GM18511 (cell line): ENCODE results near the gene TMPRSS4.

Experiments used
- ATAC-seq: cut with Tn5 transposase; IDR thresholded peaks from one replicate; pipeline ENCODE4 v1.9.1; 2021; ENCODE audit warnings: mild to moderate bottlenecking, moderate library complexity; ENCODE audit not compliant: unreplicated experiment

The TMPRSS4 gene

DNA sequence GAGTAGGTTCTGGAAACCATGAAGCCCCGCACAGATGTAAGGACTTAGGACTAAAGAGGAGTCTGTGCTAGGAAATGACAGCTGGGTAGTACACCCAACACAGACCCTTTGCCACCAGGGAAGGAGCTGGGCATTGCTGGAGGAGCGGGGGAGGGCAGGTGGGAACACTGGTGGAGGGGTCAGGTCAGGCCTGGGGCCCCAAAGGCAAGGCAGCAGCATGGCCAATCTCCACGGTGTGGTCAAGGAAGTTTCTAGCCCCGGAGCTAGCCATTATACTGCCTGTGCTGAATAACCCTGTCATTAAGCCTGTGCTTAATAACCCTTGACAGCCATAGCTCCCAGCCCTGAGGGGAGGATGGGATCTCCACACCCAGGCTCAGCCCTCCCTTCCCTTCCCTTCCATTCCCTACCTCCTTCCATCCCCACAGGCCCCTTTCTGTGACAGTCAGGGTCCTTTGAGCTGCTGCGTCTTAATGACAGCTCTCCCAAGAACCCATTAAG is 2.1 kb downstream of the TMPRSS4 start:
- no peak for ATAC-seq

DNA sequence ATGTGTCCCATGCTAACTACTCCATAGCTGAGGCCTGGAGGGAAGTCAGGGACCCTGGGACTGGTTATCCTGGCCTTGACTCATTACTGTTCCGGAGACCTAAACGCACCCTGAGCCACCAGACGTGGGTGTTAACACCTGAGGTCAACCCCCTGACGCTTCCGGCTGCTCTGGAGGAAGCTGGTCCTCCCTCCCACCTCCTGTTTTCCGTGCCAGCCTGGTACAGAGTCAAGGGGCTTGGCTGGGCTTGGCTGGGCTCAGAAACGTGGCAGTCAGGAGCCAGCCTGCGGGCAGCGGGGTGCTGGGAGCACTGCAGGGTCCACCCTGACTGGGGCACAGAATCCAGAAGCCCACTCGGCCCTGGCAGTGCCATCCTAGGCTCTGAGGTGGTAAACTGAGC is 2.6 kb downstream of the TMPRSS4 start:
- no peak for ATAC-seq

DNA sequence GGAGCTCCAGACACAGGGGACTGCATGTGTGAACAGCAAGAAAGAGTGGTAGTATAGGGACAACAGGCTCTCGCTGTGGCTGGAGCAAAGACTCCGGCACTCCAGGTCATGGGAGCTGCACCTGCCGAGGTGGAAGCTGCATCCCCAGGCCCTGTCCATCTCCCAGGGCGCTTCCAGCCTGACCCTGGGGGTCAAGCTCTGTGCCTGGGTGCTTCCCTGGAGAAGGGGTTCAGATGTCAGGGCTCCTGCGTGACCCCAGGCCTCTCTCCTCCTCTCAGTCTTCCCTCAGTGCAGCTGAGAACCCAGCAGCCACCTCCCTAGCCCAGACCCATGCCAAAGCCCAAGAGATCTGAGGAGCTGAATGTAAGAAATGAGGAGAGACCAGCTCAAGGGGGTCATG is 3.4 kb downstream of the TMPRSS4 start:
- ATAC-seq: no peak

DNA sequence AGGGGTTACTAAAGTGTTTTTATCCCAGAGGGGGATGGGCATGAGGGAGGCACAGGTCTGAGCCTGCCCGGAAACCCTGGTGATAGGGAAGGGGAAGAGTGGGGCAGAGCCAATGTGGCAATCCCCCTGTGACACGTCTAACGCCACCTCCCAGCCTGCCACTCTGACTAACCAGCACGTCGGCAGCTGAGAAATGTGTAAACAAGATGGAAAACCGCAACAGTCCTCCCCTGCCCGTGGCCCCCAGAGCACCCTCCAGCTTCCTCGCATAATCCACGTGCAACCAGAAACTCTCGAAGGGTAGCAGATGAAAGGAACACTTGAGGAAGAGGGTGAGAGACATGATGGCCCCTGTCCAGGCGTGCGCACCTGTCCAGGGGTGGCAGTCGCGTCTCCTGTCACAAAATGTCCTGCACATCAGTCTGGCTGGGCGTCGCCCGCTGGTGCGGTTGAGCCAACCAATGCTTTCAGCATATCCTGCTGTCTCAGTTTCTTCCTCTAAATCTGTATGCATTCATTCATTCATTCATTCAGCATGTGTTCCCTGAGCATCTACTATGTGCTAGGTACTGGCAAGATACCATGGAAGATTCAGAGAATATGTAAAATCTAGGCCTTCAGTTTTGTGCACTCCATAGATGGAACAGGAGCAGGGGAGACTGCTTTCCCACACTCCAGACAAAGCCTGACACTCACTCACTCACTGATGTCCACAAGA is 4.5 kb downstream of the TMPRSS4 start:
- no peak for ATAC-seq

DNA sequence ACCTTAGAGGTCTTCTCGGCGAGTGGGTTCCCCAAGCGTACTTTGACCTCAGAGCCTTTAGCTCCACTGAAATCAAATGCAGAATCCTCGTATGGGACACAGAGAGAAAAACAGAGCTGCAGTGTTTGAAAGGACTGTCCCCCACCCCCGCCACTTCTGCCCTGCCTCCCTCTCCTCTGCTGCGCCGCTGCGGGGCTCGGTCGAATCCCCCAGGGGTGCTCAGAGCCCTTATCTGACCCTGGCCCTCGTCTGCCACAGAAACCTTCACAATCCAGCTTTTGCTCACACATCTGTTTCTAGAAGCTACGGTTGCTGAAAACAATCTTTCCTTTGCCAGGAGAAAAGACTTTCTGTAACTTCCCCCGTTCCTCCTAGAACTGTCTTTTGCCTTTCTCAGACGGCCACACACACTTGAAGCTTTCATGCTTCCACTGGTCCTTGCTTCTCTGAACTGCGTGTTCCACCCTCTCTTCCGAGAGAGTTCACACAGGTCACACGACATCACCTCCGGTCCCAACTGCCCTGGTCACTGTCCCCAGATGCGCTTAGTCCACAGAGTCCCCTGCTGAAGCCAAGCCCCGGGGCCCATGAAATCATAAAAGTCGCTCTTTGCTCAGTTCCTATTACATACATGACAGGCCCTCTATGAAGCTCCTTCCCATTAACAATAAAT is 6.1 kb downstream of the TMPRSS4 start:
- no peak for ATAC-seq

DNA sequence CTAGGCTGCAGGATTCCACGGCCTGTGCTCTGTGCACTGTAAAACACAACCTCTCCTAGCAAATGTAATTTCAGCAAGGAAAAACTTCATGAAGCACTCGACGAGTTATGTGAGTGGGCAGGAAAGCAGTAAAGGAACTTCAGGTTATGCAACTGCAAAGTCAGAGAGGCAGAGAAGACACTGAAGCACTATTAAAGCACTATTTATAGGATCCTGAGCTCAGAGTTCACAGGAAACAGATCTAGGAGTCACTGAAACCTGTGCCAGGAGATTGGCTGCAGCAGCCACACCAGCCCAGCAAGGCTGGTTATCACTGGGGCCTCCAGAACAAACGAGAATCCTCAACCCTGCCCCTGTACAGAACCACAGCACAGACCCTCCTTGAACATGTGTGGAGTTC is 7.4 kb downstream of the TMPRSS4 start:
- ATAC-seq: no peak

DNA sequence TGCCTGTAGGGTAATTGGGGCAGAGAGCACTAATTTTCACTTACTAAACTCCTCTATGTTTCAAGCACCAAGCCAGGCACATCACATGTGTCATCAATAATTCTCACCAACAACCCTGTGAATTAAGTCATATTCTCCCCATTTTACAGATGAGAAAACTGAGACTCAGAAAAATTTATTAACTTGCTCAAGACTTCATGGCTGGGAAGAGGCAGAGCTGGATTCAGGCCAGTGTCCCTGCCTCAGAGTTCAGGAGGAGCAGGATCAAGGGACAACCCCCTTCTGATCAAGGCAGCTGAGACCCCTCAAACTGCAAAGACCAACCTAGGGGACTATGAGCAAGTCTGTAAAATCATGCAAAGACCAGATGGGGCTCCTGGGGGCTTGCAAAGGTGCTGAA is 7.8 kb downstream of the TMPRSS4 start:
- ATAC-seq: no peak

DNA sequence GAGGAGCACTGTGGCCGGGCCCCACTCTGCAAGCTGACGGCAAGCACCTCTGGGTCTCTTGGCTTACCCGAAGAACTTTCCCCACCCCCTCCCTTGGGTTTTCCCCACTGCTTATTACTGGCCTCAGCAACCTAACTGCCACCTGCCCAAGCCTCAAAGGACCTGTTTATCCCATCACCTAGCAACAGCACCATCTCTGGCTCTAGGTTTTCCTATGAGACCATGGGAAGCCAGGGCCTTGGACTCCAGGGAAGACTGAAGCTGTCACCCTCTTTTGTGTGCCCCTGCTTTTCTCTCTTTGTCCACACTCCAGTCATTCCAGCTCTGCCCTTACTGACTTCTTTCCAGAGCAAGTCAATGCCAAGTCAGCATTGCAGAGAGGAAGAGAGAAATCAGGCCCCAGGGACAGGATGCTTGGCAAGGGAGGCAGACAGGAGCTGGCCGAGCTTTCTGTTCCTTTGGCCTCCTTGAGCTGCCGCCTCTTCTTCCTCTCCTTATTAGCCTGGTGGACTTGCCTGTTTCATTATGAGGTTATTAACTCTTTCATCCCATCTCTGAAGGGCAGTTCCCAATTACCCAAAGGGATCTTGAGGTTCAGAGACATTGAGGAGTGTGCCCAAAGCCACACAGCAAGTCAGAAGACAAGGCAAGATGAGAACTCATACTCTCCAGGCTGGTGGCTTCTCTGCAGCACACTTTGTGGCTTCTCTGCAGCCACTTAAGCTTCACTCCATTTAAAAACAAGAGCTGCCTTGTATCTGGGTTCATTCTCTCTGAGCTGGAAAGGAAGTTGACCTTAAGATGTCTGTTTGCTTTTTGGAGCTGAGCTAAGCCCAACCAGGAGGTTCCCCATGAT is 10.3 kb downstream of the TMPRSS4 start, which contains the start of gene SMIM35:
TSS of gene SMIM35 (minus strand) at position 51 of the 856 bp plus-strand sequence. CDS start 206 bp downstream, outside the sequence.
- no peak for ATAC-seq

DNA sequence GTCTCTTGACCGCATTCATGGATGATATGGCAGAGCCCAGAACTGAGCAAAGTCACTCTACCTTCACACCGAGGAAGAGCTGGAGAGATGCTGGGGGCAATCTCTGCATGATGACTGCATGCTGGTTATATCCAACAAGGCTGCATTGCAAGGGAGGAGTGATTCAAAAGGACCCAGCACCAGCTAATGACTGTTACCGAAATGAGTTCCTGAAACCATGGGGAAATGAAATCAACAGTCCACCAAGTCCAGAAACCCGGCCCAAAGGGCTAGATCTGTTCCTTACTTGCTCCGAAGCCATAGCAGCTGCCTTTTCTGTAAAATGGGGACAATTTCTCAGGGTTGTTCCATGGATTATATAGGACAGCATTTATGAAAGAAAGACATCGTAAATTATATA is 11.1 kb downstream of the TMPRSS4 start:
- ATAC-seq: no peak

DNA sequence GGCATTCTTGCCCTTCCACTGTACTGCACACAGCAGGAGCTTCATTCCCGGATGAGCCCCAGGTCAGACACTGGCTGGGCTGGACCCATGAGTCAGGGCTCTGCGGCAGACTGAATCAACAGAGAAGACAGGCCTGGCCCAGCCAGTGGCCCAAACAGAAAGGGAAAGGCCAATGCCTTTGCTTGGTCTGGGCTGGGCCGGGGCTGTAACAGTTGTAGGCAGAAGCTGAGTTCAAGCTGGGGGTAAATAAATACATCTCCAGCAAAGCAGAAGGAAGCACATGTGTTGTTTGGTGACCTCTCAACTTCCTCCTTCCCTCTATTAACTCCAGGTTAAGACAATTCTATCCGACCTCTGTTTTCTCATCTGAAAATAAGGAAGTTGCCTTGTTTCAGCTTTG is 11.7 kb downstream of the TMPRSS4 start:
- ATAC-seq: no peak

DNA sequence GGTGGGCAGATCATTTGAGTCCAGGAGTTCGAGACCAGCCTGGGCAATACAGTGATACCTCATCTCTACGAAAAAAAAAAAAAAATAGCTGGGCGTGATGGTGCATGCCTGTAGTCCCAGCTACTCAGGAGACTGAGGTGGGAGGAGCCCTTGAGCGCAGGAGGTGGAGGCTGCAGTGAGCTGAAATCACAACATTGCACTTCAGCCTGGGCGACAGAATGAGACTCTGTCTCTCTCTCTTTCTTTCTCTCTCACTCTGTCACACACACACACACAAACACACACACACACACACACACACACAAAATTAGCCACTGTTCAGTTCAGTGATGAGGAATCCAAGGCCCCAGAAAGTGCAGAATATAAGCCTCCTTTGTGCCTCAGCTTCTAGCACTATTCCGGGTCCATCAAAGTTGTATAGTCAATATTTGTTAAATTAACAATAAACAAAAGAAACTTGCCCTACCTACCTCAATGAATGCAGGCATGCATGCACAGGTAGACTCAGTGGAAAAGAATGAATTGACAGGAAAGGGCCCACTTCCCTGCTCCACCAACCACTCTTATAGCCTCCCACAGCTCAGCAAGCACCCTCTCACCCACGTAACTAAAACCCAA is 13.8 kb downstream of the TMPRSS4 start:
- ATAC-seq: no peak

DNA sequence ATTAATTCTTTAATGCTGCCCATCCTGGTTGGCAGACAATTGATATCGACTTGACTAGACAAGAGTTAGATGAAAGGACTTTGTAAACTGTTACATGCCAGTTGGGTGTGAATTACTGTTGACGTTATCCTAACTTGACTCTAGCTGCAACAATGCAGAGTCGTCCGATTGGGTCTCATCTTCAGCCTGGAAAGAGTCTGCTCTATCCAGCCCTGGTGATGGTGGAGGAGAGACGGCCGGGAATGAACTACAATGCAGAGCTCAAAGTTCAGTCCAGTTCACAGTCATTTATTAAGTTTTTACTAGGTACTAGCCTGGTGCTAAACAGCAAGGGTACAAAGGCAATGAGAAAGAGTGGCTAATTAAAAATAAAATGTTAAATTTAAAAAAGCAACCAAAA is 14.8 kb downstream of the TMPRSS4 start:
- ATAC-seq: no peak

DNA sequence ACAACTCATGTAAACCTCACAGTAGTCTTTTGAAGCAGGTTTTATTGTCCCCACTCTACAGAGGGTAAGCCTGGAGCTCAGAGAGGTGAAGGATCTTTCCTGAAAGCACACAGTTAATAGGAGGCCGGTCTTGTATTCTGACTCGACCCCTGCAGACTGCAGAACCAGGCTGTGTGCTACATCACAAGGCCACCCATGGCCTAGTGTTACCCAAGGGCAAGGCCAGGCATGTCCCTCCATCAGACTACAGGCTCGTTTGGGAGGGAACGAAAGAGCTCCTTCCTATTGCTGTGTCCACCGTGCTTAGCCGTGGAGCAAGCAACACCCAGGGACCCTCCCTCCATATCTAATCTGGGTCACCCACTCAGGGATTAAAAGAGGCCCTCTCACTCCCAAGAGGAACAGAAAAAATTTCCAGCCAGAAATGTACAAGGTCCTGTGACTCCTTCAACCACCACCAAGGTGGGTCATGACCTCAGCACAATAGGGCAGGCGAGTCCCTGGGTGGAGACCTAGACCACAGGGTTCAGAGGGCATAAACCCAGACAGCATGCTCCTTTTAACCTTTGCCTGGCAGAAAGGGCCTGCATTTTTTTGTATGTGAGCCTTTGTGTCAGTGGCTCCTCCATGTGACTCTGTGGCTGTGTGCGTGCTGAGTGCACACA is 16.2 kb downstream of the TMPRSS4 start:
- ATAC-seq: no peak

DNA sequence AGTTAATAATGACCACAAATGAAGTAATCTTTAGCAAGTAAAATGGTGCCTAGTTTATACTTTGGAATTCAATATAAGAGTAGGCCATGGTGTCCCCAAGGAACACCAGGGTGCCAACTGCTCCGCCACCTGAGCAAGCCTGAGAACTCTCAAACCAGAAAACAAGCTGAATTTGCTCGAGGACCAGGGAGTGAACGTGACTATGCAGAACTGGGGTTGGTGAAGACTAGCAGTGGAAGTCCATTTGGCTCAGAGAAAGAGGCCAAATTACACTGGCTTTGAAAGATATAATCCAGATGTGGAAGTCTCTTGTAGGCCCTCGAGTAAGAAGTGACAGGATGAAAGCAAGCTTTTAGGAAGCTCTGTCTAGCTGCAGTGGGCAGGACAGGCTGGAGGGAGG is 18.6 kb downstream of the TMPRSS4 start:
- no peak for ATAC-seq

DNA sequence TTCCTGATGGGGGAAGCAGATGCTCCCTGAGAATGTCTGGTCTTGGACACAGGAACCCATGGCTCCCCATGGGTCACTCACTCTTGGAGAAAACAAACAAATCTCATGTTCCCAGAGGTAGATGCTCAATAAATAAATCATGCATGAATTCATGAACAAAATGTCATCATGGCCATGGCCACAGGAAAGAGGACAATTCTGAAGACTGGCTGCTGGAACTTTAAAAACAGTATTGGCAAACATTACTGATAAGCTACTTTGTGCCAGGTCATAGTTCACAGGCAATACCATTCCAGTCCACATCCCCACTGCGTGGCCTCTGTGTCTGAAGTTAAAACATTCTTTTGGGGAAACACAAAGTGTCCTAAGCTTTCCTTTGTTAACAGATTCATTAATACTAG is 19.1 kb downstream of the TMPRSS4 start:
- no peak for ATAC-seq

DNA sequence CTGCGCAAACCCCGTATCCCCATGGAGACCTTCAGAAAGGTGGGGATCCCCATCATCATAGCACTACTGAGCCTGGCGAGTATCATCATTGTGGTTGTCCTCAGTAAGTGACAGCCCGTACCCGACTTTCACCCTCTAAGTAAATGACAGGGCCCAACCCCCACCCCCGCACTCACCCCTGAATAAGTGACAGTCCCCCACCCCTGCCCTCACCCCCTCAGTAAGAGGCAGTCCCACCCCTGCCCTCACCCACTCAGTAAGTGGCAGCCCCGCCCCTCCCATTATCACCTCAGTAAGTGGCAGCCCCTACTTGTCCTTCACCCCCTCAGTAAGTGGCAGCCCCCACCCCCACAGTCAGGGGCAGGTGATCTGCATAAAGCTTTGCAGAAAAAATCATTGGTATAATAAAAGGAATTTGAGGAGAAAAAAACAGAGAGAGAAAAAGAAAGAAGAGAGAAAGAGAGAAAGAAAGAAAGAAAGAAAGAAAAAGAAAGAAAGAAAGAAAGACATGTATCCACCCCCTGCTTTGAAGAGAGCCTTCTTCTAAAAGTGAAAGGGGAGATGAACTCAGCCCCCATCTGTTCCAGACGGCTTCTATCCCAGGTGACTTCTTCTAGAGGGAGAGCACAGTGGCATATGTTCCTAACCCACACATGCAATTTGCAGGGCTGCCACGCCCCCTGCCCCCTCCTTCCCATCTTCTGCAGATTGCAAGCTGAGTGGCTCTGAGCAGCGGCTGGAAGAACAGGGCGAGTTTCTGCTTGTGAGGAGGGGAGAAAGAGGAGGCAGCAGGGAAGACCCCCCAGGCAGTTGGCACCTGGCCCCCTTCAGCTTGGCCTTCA is 22.3 kb downstream of the TMPRSS4 start:
- ATAC-seq: no peak

DNA sequence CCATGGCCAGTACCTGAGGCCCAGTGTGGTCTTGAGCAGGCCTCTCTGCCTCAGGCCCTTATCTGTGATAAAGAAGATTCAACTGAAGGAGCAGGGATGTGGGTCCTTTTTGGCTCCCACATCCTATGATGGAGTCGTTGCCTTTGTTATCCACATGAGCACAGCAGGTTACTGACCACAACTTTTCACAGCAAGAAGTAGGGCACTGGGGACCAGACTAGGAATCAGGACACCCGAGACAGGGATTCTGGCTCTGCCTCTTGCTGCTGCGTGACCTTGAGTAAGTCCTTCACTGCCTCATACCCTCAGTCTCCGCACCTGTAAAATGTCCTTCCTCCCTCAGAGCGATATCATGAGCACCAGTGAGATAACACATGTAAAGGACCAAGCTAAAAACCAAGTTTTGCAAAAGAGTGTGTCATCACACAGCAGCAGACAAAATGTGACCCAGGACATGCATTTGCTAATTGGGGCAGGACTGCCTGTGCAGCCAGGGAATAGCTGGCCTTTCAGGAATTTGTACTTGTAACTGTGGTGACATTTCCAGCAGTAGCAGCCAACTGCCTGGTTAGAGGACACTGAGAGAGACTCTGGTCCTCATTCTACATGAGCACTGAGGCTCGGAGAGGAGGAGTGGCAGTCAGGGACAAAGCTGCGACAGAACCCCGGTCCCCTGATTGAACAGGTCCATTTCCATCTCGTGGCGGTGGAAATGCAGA is 23.1 kb downstream of the TMPRSS4 start:
- ATAC-seq: no peak

DNA sequence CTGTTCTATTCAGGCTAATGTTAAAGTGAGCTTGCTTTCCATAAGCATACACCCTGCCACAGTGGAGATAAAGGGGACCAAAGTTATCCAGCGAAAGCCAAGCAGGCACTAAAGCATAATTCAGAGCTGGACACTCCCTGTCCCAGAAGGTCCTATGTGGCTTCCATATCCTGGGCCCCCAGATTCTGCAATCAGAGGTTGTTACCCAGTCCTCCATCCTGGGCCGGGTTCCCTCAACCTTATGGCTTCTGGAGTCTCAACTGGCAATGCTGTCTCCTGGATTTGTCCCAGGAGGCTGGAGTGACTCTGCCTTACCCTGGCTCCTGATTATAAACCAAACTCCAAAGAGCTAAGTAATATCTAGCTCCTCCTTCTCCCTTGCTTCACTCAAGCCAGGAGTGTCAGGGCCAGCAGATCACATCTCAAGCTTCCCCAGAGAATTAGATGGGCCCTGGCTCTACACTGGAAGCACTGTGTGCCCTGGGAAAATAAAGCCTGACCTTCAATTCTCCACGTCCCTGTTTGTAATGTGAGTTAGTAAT is 23.9 kb downstream of the TMPRSS4 start:
- ATAC-seq: no peak
